Lower leg skin (tissue), 4 donors: ENCODE measurements around the gene RPTOR. TPM values are rescaled to one million over a fixed set of nuclear protein-coding genes. Genes with fewer than 3 reads are reported as not detected.

ENCODE experiments used
- DNase-seq, 2 donors: peaks; one replicate each; pipeline ENCODE4 v3.0.0-alpha.2; 2019; ENCODE audit warnings: low spot score in 2 of 2
- H3K4me3 ChIP-seq: fragments of 200-600 bp; sonication (generic); 2 replicates; pipeline ENCODE4 v1.5.1; 2017; ENCODE audit warnings: mild to moderate bottlenecking, low read depth; ENCODE audit not compliant: poor library complexity, severe bottlenecking
- CTCF ChIP-seq, 3 donors: fragments of 450-650 bp; IDR thresholded peaks; one replicate each; pipeline ENCODE4 v1.5.1; 2016; ENCODE audit warnings: antibody characterized with exemption in 3 of 3, mild to moderate bottlenecking in 3 of 3, moderate library complexity in 2 of 3
- POLR2A ChIP-seq, 2 donors: fragments of 450-650 bp; IDR thresholded peaks; one replicate each; pipeline ENCODE4 v1.6.1; 2016 to 2017; ENCODE audit warnings: antibody characterized with exemption in 2 of 2, mild to moderate bottlenecking in 1 of 2, moderate library complexity in 1 of 2
- WGBS, 2 donors: methylation state at CpG; one replicate each; pipeline ENCODE4 v1.1.5; 2018; 5-methylcytosine and 5-hydroxymethylcytosine counted together
- intact Hi-C: fragments of 100-400 bp; cut with DNase I; formaldehyde crosslinking; loops from one replicate; pipeline ENCODE4 v1.15.0; 2023; ENCODE audit warnings: low total_unique reads
- total RNA-seq, 4 donors: library from RNA; depleted of rRNA; stranded (reverse); fragments of >200 nt; gene quantifications; one replicate each; pipeline ENCODE4 v1.1.0, GENCODE V29; 2016

The RPTOR gene
- total RNA-seq, 4 donors from 2014 or later: 30.7 to 68.2 (median 39.8) TPM

GRCh38 chr17:80960797-80961452 lies 416.3 kb downstream of the RPTOR start:
- 86 to 95% methylated on average over 24 to 26 of the region's 31 CpGs for WGBS, 2 donors
- intact Hi-C loops: loop anchor here (10.0 kb wide), 1 partner anchor 96 kb away; no protein-coding TSS in a partner anchor
- no peak for TF ChIP-seq CTCF (IDR thresholded peaks at IDR 0.05)
- no peak for TF ChIP-seq POLR2A (IDR thresholded peaks at IDR 0.05)
- no peak overlapping the region for H3K4me3 ChIP-seq
- no peak for DNase-seq

DNA sequence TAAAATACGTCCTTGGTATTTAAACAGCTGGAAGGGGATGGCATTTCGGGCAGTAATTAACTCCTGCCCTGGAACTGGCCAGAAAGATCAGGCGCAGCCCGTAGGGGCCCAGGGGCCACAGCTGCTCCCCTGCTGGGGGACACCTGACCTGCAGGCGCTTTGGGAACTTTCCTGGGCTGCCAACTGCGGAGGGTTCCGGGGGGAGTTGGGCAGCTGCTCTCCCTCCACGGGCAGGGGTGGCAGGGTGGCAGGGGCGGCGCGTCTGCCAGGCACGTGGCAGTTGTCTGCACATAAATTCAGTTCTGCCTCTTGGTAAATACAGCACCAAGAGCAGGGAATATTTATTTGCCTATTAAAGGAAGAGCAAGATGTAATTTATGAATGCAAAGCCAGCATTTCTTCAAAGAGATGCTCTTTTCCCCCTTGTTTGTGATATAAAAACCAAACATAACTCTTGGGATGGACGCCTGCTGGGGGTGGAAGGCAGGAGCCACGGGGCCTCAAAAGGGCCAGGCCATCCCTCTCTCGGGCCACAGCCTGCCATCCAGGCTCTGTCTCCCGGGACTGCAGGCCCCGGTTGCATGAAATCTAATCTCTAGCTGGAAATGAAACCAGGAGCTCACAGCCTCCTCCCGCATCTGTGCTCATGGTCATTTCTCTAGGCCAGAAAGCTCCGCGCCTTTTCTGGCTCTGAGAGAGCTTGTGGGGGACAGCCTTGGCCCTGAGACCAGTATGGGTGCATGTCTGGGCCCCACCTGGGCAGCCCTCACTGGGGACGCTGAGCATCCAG lies 417.1 kb downstream of the RPTOR start:
- intact Hi-C loops: loop anchor here (10.0 kb wide), 1 partner anchor 97 kb away; no protein-coding TSS in a partner anchor
- DNase-seq: no peak
- H3K4me3 ChIP-seq: no peak overlapping the region
- 89 to 91% methylated on average over 19 to 21 of the region's 21 CpGs for WGBS, 2 donors
- TF ChIP-seq CTCF (IDR thresholded peaks at IDR 0.05) (no peak), POLR2A (IDR thresholded peaks at IDR 0.05) (no peak)

- no peak overlapping the region for H3K4me3 ChIP-seq
- 92 to 95% methylated on average over 33 to 41 of the region's 41 CpGs for WGBS, 2 donors
- TF ChIP-seq CTCF (IDR thresholded peaks at IDR 0.05) (no peak), POLR2A (IDR thresholded peaks at IDR 0.05) (no peak)
- intact Hi-C loops: loop anchor here (10.0 kb wide), 1 partner anchor 98 kb away; no protein-coding TSS in a partner anchor
- DNase-seq: no peak
Observed at GRCh38 chr17:80962356-80963329, 418.0 kb downstream of the RPTOR start.

GRCh38 chr17:80963812-80964543 lies 419.3 kb downstream of the RPTOR start:
- intact Hi-C loops: loop anchor here (10.0 kb wide), 1 partner anchor 99 kb away; no protein-coding TSS in a partner anchor
- TF ChIP-seq CTCF (IDR thresholded peaks at IDR 0.05) (no peak), POLR2A (IDR thresholded peaks at IDR 0.05) (no peak)
- DNase-seq: no peak
- no peak overlapping the region for H3K4me3 ChIP-seq
- 86 to 90% methylated on average over 39 to 43 of the region's 49 CpGs for WGBS, 2 donors

GRCh38 chr17:80964544-80964856 lies 419.9 kb downstream of the RPTOR start:
- intact Hi-C loops: loop anchor here (10.0 kb wide), 1 partner anchor 100 kb away; no protein-coding TSS in a partner anchor
- H3K4me3 ChIP-seq: no peak overlapping the region
- TF ChIP-seq POLR2A (IDR thresholded peaks at IDR 0.05) (no peak), CTCF (IDR thresholded peaks at IDR 0.05) (no peak)

More at GRCh38 chr17:80964544-80964856, 419.9 kb downstream of the RPTOR start:
- WGBS, 2 donors: 86 to 91% methylated on average over 14 of the region's 14 CpGs
- DNase-seq: no peak
